Measurements from ENCODE around the gene PXYLP1.
"Not testable (repeated sequence)": the region's sequence is repeated elsewhere in the genome, so short reads cannot be mapped to it uniquely, and the experiment has no call there.

The PXYLP1 gene, protein sequence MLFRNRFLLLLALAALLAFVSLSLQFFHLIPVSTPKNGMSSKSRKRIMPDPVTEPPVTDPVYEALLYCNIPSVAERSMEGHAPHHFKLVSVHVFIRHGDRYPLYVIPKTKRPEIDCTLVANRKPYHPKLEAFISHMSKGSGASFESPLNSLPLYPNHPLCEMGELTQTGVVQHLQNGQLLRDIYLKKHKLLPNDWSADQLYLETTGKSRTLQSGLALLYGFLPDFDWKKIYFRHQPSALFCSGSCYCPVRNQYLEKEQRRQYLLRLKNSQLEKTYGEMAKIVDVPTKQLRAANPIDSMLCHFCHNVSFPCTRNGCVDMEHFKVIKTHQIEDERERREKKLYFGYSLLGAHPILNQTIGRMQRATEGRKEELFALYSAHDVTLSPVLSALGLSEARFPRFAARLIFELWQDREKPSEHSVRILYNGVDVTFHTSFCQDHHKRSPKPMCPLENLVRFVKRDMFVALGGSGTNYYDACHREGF

GRCh38 chr3:141231101-141231951 is at the start of gene PXYLP1:
Gene PXYLP1, plus strand, starts transcription at chr3:141231825. Its CDS starts 28,351 bp downstream, at chr3:141260176.
- DNase-seq, result peak; percentile 87

DNA sequence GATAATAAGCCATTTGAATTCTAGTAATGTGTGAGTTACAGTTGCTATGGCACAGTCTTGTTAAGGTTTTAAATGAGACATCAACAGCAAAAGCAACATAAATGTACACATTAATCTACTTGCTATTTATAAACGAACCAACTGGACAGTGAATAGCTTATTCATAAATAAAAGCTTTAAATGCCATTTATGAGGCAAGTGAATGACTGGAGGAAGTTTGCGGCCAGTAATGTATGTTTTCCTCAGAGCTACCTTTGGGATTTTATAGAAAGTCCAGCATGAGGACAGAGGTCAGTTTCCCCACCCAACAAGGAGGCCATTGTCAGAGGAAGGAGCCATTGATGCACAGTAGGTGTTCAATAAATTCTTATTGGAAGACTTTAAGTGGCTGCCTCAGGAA is 48.0 kb upstream of the PXYLP1 start:
- DNase-seq, result no peak

DNA sequence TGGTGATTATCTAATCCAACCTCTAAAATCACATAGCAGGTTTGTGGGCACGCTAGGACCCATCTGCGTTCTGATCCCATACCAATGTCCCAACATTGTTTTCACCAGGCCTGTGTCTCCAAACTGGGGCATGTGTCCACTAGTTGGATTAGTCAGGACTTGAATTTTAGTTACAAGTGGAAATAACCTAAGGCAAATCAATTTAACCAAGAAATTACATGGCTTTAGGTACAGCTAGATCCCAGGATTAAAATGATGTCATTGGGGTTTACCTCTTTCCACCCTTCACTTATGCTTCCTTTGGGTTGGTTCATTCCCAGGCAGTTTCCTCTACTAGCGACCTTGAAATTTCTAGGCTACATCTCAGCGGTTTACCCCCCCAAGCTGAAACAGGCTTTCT is 47.2 kb upstream of the PXYLP1 start:
- no peak for DNase-seq

DNA sequence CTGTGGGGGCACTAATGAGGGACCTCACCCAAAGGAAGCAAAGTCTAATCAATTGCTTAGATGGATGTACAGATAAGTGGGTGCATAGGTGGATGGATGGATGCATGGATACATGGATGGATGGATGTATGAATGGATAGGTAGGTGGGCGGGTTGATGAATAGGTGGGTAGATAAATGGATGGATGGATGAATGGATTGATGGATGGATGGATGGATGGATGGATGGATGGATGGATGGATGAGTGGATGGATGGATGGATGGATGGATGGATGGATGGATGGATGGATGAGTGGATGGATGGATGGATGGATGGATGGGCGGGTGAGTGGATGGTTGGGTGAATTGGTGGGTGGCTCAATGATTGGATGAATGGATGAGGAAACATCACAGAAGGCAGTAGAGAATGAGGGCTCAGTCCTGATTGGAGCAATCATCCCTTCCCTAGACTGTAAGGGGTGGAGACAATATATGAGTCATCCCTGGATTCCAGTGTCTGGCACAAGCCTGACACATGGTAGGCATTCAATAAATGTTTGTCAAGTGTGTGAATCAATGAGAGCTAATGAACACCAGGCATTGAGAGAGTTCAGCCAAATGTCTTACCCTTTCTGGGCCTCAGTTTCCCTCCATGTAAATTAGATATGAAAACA is 40.4 kb upstream of the PXYLP1 start:
- no peak for DNase-seq

DNA sequence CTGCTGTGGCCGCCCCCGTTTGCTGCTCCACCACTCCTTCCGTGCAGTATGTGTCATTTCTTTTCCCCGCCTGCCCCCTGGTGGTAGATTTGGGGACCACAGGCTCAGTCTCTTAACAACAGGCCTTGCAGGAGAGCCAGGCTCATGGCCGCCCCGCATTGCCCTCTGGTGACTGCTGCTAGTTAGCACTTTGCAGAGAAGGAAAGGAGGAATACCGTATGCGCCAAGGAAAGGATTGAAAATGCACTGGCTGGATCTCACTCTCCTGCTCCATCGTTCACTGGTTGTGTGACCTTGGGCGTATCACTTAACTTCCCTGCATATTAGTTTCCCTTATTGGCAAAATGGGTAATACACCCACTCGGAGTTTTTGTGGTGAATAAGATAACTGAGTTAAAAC is 39.3 kb upstream of the PXYLP1 start:
- peak; percentile 98 for DNase-seq

- no peak for DNase-seq
Measured at GRCh38 chr3:141193066-141193830, 38.4 kb upstream of the PXYLP1 start.

- DNase-seq, result no peak
Measured at GRCh38 chr3:141201122-141201521, 30.5 kb upstream of the PXYLP1 start.

- DNase-seq, result no peak
Measured at GRCh38 chr3:141202682-141203081, 28.9 kb upstream of the PXYLP1 start.

DNA sequence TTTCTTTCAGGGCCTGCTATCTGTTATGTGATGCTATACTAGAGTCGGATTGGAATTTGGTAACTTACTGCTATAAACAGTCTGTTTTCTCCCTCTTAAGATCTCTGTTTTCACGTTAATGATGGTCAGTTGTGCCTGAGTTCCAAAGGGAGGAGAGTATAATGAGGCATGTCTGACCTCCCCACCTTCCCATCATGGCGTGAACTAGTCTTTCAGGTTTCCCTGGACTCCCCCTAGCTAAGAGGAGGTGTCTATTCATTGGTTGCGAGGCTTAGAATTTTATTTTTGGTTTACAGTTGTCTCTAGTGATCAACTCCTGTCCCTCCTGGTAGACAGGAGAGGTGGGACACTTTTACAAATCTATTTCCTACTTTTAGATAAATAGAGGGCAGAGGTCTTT is 27.8 kb upstream of the PXYLP1 start:
- no peak for DNase-seq

GRCh38 chr3:141204343-141204742 is 27.3 kb upstream of the PXYLP1 start:
- no peak for DNase-seq

GRCh38 chr3:141211306-141211705 is 20.3 kb upstream of the PXYLP1 start:
- DNase-seq, result not testable (repeated sequence)

DNA sequence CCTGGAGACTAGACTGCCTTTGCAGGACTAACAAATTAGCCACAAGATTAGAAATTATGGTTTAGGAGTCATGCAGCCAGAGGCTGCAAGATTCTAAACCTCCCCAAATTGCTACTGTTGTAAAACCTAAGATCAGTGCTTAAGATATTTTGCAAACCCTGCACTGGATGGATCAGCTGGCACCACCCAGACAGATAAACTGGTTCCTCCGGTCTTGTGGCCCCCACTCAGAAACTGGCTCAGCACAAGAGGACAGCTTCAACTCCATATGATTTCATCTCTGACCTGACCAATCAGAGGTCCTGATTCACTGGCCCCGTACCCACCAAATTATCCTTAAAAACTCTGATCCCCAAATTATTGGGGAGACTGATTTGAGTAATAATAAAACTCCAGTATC is 19.5 kb upstream of the PXYLP1 start:
- DNase-seq, result no peak

DNA sequence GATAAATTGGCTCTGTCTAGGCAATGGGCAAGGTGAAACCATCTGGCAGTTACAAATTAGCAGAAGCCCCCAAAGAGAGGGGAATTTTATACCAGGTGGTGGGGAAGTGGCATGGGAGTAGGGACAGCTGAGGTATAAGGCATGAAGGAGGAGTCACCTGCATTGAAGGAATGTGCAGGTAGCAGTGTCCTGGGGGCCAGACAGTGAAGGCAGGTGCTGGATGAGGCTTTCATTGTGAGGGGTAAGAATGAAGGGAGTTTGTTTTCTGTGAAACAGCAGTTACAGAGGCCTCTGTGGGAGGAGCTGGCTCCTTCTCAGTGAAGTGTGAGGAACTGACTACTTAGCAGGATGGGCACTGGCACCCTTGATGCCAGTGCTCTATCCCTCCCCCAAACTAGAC is 19.1 kb upstream of the PXYLP1 start:
- DNase-seq, result no peak

DNA sequence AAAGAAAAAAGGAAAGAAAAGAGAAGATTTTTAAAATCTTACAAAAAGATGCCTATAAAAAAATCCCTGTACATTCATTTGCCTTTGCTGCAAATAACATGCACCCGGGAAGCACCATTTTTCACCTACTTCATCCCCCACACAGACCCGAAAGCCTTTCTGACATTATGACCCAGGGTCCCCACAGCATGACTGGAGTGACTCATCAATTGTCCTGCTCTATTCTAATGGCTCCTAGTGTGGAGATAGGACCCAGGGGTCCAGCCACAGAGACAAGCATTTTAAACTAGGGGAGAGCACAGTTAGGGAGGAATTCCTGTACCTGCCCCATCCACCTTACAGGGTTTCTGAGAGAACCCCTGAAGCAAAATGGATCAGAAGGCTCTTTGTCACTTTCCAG is 14.7 kb upstream of the PXYLP1 start:
- DNase-seq, result no peak

DNA sequence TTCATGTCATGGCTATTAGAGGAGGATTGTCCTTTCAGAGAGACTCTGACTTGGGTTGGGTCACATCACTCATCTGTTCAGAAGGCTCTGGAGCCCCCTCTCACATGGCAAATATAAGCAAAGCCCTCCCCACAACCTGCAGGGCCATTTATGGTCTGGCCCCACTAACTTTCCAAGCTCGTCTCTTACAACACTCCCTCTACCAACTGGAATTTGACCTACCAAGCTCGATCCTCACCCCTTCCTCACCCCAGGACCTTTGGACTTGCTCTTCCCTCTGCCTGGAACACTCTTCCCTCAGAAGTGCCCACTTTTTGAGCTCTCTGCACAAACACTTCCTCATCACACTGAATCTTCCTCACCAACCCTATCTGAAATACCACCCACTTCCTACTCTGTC is 14.2 kb upstream of the PXYLP1 start:
- DNase-seq, result no peak

- DNase-seq, result no peak
Measured at GRCh38 chr3:141218162-141218835, 13.3 kb upstream of the PXYLP1 start.

DNA sequence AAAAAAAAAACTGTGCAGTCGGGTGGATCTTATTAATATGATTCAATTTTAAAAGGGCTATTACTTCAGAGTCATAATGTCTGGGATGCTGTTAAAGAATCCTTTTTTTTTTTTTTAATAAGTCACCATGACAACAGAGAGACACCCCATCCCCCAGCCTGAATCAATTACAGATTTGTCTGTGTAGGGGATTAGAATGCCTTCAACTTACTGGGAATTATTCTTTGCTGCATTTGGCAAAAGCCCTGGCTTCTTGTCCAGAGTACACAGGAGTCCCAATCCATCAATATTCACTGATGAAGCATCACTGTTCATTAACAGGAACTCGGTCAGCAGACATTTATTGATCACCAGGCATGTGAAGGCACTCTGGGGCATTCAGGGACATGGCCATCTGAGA is 12.7 kb upstream of the PXYLP1 start:
- DNase-seq, result no peak

DNA sequence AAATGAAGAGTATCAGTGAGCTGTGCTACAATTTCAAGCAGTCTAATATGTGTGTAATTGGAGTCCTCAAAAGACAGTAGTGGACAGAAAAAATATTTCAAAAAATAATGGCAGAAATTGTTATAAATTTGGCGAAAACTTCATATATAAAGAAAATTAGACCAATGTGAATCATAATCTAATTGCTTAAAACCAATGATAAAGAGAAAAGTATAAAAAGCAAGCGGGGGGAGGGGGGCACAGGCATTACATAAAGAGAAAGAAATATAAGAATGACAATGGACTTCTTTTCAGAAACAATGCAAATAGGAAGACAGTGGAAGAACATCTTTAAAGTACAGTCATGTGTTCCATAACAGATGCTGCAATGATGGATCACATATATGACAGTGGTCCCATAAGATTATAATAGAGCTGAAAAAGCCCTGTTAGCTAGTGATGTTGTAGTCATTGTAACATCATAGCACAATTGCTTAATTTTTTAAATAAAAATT is 7.9 kb upstream of the PXYLP1 start:
- DNase-seq, result no peak

DNA sequence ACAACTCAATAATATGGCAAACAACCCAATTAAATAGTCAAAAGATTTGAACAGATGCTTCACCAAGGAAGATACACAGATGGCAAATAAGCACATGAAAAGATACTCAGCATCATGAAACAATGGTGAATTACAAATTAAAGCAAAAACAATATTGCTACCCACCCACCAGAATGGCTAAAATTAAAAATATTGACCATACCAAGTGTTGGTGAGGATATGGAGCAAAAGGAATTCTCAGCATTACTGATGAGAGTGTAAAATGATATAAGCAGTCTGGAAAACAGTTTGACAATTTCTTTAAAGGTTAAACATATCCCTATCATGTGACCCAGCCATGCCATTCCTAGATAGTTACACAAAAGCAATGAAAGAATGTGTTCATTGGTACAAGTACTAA is 5.7 kb upstream of the PXYLP1 start:
- DNase-seq, result no peak

DNA sequence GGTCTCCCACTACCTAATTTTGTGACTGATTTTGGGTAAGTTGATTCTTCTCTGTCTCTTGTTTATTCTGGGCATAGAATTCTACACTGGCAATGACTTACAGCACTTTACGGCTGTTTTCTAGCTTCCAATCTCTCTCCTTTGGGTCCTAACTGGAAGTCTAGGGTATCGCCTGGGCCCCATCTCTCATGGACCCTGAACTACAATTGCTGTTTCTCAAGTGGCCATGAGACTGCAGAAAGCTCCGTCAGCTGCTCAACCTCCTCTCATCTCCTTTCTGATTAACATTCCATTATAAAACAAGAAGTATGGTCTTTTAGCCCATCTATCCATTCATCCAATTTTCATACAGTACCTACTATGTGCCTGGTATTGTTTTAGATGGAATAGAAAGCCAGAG is 4.4 kb upstream of the PXYLP1 start:
- no peak for DNase-seq

- DNase-seq, result no peak
Measured at GRCh38 chr3:141227752-141228151, 3.9 kb upstream of the PXYLP1 start.

DNA sequence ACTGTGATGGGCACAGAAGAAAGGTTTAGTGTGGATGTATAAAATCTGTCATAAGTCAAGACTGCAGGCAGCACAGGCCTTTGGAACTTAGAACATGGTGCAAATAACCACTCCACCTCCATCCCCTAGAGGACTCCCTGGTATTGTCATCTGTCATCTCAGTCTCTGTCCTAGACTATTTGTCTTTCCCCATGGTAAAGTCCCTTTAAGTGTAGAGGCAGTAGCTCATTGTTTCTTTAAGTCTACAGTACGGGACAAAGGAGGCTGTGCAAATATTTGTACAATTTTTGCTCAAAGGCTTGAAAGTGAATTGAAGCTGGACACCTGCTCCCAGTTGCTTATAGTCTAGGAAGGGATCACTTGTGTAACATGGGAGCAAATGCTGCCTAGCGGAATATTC is 3.2 kb upstream of the PXYLP1 start:
- DNase-seq, result no peak
